Stimulated activated CD4-positive, alpha-beta T cell treated with anti-CD3 and anti-CD28 coated beads, Interleukin-1b, Interleukin-23, amount 100 ng/mL, for 4 hours (primary cell): ENCODE measurements around the gene CCDC158.
"Not testable (repeated sequence)": the region's sequence is repeated elsewhere in the genome, so short reads cannot be mapped to it uniquely, and the experiment has no call there.

ENCODE experiments used
- DNase-seq, 2 donors: peaks; one replicate each; pipeline ENCODE4 v3.0.0-alpha.2; 2020; ENCODE audit warnings: low read depth in 2 of 2

Gene CCDC158

GRCh38 chr4:76420762-76421581 lies at the start of gene CCDC158:
Gene CCDC158 (minus strand): TSS chr4:76421141. CDS start chr4:76403207, 17,934 bp downstream.
- no peak for DNase-seq

- DNase-seq: no peak
Measured at GRCh38 chr4:76470532-76470931, 49.6 kb upstream of the CCDC158 start.

GRCh38 chr4:76470064-76470463 lies 49.1 kb upstream of the CCDC158 start:
- no peak for DNase-seq

GRCh38 chr4:76463568-76463967 lies 42.6 kb upstream of the CCDC158 start:
- no peak for DNase-seq

GRCh38 chr4:76459291-76459723 lies 38.4 kb upstream of the CCDC158 start:
- no peak for DNase-seq

- no peak for DNase-seq
Measured at GRCh38 chr4:76458825-76459224, 37.9 kb upstream of the CCDC158 start.

- DNase-seq: no peak
Measured at GRCh38 chr4:76458297-76458696, 37.4 kb upstream of the CCDC158 start.

GRCh38 chr4:76457885-76458284 lies 36.9 kb upstream of the CCDC158 start:
- no peak for DNase-seq

- DNase-seq: not testable (repeated sequence)
Measured at GRCh38 chr4:76454073-76454472, 33.1 kb upstream of the CCDC158 start.

- no peak for DNase-seq
Measured at GRCh38 chr4:76453232-76453631, 32.3 kb upstream of the CCDC158 start.

- no peak for DNase-seq
Measured at GRCh38 chr4:76449833-76450232, 28.9 kb upstream of the CCDC158 start.

GRCh38 chr4:76449362-76449767 lies 28.4 kb upstream of the CCDC158 start:
- DNase-seq: no peak

GRCh38 chr4:76448211-76448610 lies 27.3 kb upstream of the CCDC158 start:
- DNase-seq: no peak

GRCh38 chr4:76447393-76447851 lies 26.5 kb upstream of the CCDC158 start:
- no peak for DNase-seq

- no peak for DNase-seq
Measured at GRCh38 chr4:76445911-76446310, 25.0 kb upstream of the CCDC158 start.

GRCh38 chr4:76443376-76443775 lies 22.4 kb upstream of the CCDC158 start:
- no peak for DNase-seq

GRCh38 chr4:76442807-76443206 lies 21.9 kb upstream of the CCDC158 start:
- no peak for DNase-seq

- no peak for DNase-seq
Measured at GRCh38 chr4:76441881-76442280, 20.9 kb upstream of the CCDC158 start.

- DNase-seq: no peak
Measured at GRCh38 chr4:76439491-76439890, 18.6 kb upstream of the CCDC158 start.

GRCh38 chr4:76435528-76436319 lies 14.8 kb upstream of the CCDC158 start:
- DNase-seq: no peak

GRCh38 chr4:76434901-76435527 lies 14.1 kb upstream of the CCDC158 start, which contains the start of gene SHROOM3:
Gene SHROOM3 (plus strand): TSS chr4:76435229. CDS start chr4:76436053, 824 bp downstream.
- DNase-seq: no peak
